Transverse colon (tissue), 4 donors: Measurements from ENCODE around the gene SLC22A23. TPM values are rescaled to one million over a fixed set of nuclear protein-coding genes. Genes with fewer than 3 reads are reported as not detected.

Experiments
- DNase-seq: peaks from one replicate; pipeline ENCODE4 v3.0.0-alpha.2; 2019
- H3K27ac ChIP-seq, 4 donors: fragments of 200-600 bp; sonication (generic); 2 replicates each; pipeline ENCODE4 v1.5.1; 2016 to 2018; ENCODE audit warnings: inconsistent platforms in 4 of 4
- H3K27me3 ChIP-seq: fragments of 200-600 bp; sonication (generic); 2 replicates; pipeline ENCODE4 v1.5.1; 2017; ENCODE audit warnings: inconsistent platforms
- H3K36me3 ChIP-seq, 4 donors: fragments of 200-600 bp; sonication (generic); 2 replicates each; pipeline ENCODE4 v1.5.1; 2017 to 2019; ENCODE audit warnings: inconsistent platforms in 4 of 4
- H3K4me1 ChIP-seq, 4 donors: fragments of 200-600 bp; sonication (generic); 2 replicates each; pipeline ENCODE4 v1.5.1; 2017 to 2020; ENCODE audit warnings: inconsistent platforms in 4 of 4
- H3K4me3 ChIP-seq, 4 donors: fragments of 200-600 bp; sonication (generic); 1 replicate in 1 of 4; 2 replicates in 3 of 4; pipeline versions ENCODE4 v1.5.1 to v1.6.1; 2017 to 2019; ENCODE audit warnings: inconsistent platforms in 4 of 4
- H3K9me3 ChIP-seq, 2 donors: fragments of 200-600 bp; sonication (generic); 2 replicates each; pipeline ENCODE4 v1.5.1; 2017 to 2019; ENCODE audit warnings: inconsistent platforms in 2 of 2
- CTCF ChIP-seq, 5 experiments: fragments of 200-600 bp in 3 of 5; fragments of 450-650 bp in 2 of 5; sonication (generic) in 3 of 5; IDR thresholded peaks; 1 replicate in 2 of 5; 2 replicates in 3 of 5; pipeline ENCODE4 v1.5.1; 2016 to 2017; ENCODE audit warnings: antibody characterized with exemption in 5 of 5, inconsistent platforms in 3 of 5, mild to moderate bottlenecking in 2 of 5, moderate library complexity in 1 of 5
- EP300 ChIP-seq: sonication (generic); formaldehyde crosslinking; IDR thresholded peaks from one replicate; pipeline ENCODE4 v1.6.1; 2017; ENCODE audit warnings: antibody characterized with exemption, low read depth
- POLR2A ChIP-seq: fragments of 450-650 bp; IDR thresholded peaks from one replicate; pipeline ENCODE4 v1.6.1; 2016; ENCODE audit warnings: antibody characterized with exemption, mild to moderate bottlenecking, moderate library complexity
- POLR2AphosphoS5 ChIP-seq, 3 donors: sonication (generic); formaldehyde crosslinking; IDR thresholded peaks; one replicate each; pipeline ENCODE4 v1.6.1; 2016; ENCODE audit warnings: antibody characterized with exemption in 3 of 3
- WGBS, 2 donors: methylation state at CpG; one replicate each; pipeline ENCODE4 v1.1.5; 2018; ENCODE audit warnings: low coverage in 1 of 2; 5-methylcytosine and 5-hydroxymethylcytosine counted together
- in situ Hi-C, 4 donors: fragments of 200-750 bp; cut with MboI; loops; one replicate each; pipeline versions ENCODE4 v1.15.0 to v1.15.1; 2017; ENCODE audit warnings: low sequenced_read_pairs in 3 of 4, low pct_ligation_motif_present in 1 of 4, low pct_unique_long_range_greater_than_20kb in 1 of 4
- intact Hi-C: fragments of 100-400 bp; cut with DNase I; formaldehyde crosslinking; loops from one replicate; pipeline ENCODE4 v1.15.1; 2023; ENCODE audit warnings: low total_unique reads
- total RNA-seq, 4 donors: library from RNA; depleted of rRNA; stranded (reverse); fragments of >200 nt; gene quantifications; one replicate each; pipeline ENCODE4 v1.1.0, GENCODE V29; 2016

SLC22A23 gene
- total RNA-seq, 4 donors from 2014 or later: 96.1 to 161 (median 117) TPM

GRCh38 chr6:3418496-3419060 lies 38.3 kb downstream of the SLC22A23 start:
- Histone ChIP-seq H3K9me3 (no peaks in the 10 kb centered on the region), H3K4me3 (no peak overlapping the region), H3K4me1 (peaks cover 0 to 23% (median 2%) of the 10 kb centered on the region in 4 donors), H3K27me3 (no peaks in the 10 kb centered on the region), H3K27ac (no peak overlapping the region), H3K36me3 (no peaks in the 10 kb centered on the region)
- TF ChIP-seq POLR2A (no peak), POLR2AphosphoS5 (IDR thresholded peaks at IDR 0.05) (no peak), CTCF (IDR thresholded peaks at IDR 0.05) (no peak), EP300 (no peak)
- in situ Hi-C loops: no loop called here
- DNase-seq: no peak
- WGBS, 2 donors: 82% methylated on average over 8 of the region's 8 CpGs; no CpG with 5 or more reads in 1 of the 2 donors
- intact Hi-C loops: no loop called here

- Histone ChIP-seq H3K27ac (no peak overlapping the region), H3K36me3 (no peaks in the 10 kb centered on the region), H3K27me3 (no peaks in the 10 kb centered on the region), H3K4me3 (no peak overlapping the region), H3K9me3 (no peaks in the 10 kb centered on the region), H3K4me1 (peaks cover 0 to 18% (median 2%) of the 10 kb centered on the region in 4 donors)
- 88% methylated on average over 4 of the region's 4 CpGs; no CpG with 5 or more reads in 1 of the 2 donors for WGBS, 2 donors
- in situ Hi-C loops: no loop called here
- intact Hi-C loops: no loop called here
- TF ChIP-seq EP300: no peak
- TF ChIP-seq CTCF (IDR thresholded peaks at IDR 0.05): no peak
- TF ChIP-seq POLR2AphosphoS5 (IDR thresholded peaks at IDR 0.05): no peak
- TF ChIP-seq POLR2A: no peak
- DNase-seq: no peak
These were observed 39.4 kb downstream of the SLC22A23 start for GRCh38 chr6:3417473-3417872.

GRCh38 chr6:3415490-3415889 lies 41.4 kb downstream of the SLC22A23 start:
- in situ Hi-C loops: no loop called here
- Histone ChIP-seq H3K4me1 (peaks cover 0 to 27% (median 3%) of the 10 kb centered on the region in 4 donors), H3K27me3 (no peaks in the 10 kb centered on the region)

GRCh38 chr6:3415082-3415453 lies 41.8 kb downstream of the SLC22A23 start:
- intact Hi-C loops (no loop called here), in situ Hi-C loops (no loop called here)

More at GRCh38 chr6:3415490-3415889, 41.4 kb downstream of the SLC22A23 start:
- no peak overlapping the region for H3K27ac ChIP-seq
- no peaks in the 10 kb centered on the region for H3K36me3 ChIP-seq
- intact Hi-C loops: no loop called here
- no peaks in the 10 kb centered on the region for H3K9me3 ChIP-seq
- WGBS, 2 donors: 83 to 91% methylated on average over 1 to 8 of the region's 8 CpGs
- TF ChIP-seq POLR2A: no peak
- no peak for TF ChIP-seq CTCF (IDR thresholded peaks at IDR 0.05)
- no peak for TF ChIP-seq EP300
- no peak for TF ChIP-seq POLR2AphosphoS5 (IDR thresholded peaks at IDR 0.05)
- DNase-seq: no peak
- no peak overlapping the region for H3K4me3 ChIP-seq

More at GRCh38 chr6:3415082-3415453, 41.8 kb downstream of the SLC22A23 start:
- WGBS, 2 donors: 40 to 86% methylated on average over 1 to 5 of the region's 5 CpGs
- Histone ChIP-seq H3K36me3 (no peaks in the 10 kb centered on the region), H3K4me1 (peaks cover 0 to 30% (median 3%) of the 10 kb centered on the region in 4 donors), H3K27me3 (no peaks in the 10 kb centered on the region), H3K27ac (no peak overlapping the region), H3K9me3 (no peaks in the 10 kb centered on the region), H3K4me3 (no peak overlapping the region)
- no peak for DNase-seq
- TF ChIP-seq EP300 (no peak), CTCF (IDR thresholded peaks at IDR 0.05) (no peak), POLR2A (no peak), POLR2AphosphoS5 (IDR thresholded peaks at IDR 0.05) (no peak)
